ENCODE data around the gene OASL.

The OASL gene

DNA sequence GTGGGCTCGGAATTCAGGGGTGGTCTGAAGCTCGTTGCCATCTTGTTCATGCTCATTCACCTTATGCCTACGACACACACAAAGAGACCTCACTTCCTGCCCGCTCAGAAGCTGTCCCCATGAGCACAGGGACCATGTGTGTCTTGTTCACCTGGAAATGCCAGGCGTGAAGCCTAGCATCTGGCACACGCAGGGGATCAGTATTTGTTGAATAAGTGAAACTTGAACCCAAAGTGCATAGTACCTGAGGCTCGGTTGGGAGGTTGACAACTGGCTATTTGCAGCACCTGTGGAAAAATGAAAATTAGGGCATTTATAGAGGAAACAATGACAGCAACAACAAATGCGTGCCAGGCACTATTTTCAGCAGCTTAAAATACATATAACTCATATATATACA is 28.2 kb downstream of the OASL start:
- TF ChIP-seq CTCF (IDR thresholded peaks at IDR 0.05; ENCODE audit: extremely low read depth, insufficient read depth, missing control alignments) = no peak
- in situ Hi-C loops (cut with MboI; ENCODE audit: low pct_unique_long_range_greater_than_20kb, low sequenced_read_pairs, unreplicated experiment) = no loop called here
- no peak for DNase-seq (ENCODE audit: low spot score)

DNA sequence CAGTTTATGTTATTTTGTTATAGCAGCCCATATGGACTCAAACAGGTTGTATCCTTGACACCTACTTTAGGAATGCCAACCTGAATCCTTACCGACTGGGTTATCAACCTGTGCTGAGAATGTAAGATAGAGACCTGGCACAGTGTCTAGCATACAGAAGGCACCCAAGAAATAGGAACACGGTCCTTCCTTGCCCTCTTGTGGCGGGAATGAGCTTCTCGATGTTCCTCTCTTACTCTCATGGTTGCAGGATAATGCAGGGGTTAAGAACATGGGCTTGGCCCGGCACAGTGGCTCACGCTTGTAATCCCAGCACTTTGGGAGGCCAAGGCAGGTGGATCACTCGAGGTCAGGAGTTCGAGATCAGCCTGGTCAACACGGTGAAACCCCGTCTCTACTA is 29.3 kb downstream of the OASL start:
- no peak for DNase-seq (ENCODE audit: low spot score)
- in situ Hi-C loops (cut with MboI; ENCODE audit: low pct_unique_long_range_greater_than_20kb, low sequenced_read_pairs, unreplicated experiment) = loop anchor here (10.0 kb wide), 1 partner anchor 95 kb away; no protein-coding TSS in a partner anchor
- peak; percentile 2 for TF ChIP-seq CTCF (IDR thresholded peaks at IDR 0.05; ENCODE audit: extremely low read depth, insufficient read depth, missing control alignments)

DNA sequence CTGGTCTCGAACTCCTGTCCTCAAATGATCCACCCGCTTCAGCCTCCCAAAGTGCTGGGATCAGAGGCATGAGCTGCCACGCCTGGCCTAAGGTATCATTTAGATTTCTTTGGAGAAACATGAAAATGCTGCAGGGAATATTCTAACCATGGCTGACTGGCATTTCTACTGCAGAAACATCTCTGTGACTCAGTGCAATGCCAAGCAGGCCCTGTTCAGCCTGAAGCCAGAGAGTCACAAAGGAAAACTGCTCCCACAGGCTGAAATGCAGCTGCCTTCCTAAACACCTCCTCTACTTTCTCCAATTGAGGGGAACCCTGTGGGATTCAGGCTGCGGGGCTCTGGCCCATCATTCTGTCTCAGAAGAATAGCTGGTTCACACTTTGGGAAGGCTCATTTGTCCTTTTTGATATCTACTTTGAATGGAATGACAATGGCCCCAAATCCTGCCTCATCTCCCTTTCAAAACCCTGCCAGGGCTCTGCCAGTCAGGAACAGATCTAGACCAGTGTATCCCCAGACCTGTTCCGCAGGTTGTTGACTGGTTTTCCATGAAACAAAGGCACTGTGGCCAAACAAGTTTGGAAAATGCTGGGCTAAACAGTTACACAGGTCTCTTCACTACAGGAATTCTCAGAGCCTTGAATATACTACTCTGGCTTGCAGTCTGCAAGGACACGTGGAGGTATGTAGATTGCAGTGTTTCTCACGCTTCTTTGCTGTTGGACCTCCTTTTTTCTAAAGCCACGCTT is 30.5 kb downstream of the OASL start:
- DNase-seq (ENCODE audit: low spot score) = no peak
- in situ Hi-C loops (cut with MboI; ENCODE audit: low pct_unique_long_range_greater_than_20kb, low sequenced_read_pairs, unreplicated experiment) = loop anchor here (10.0 kb wide), 1 partner anchor 96 kb away; no protein-coding TSS in a partner anchor
- TF ChIP-seq CTCF (IDR thresholded peaks at IDR 0.05; ENCODE audit: extremely low read depth, insufficient read depth, missing control alignments) = no peak

DNA sequence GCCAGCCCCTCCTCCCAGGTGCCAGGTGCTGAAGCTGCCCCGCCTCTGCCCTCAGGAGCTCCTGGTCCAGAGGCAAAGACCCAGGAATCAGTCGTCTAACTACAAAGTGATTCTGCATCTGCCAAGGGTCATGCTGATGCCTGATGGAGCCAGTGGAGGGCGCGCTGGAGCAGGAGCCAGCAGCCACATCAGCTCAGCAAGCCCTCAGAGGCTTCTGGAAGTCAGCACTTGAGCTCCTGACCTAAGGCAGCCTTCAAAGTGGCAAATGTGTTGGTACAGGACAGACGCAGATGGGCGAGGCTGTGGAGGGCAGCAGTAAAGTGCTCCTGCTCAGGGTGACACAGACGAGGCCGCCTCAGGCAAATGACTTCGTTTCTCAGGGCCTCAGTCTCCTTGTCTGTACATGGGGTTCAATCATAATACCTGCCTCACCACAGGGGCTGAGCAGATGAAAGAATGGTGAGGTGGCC is 33.7 kb downstream of the OASL start:
- in situ Hi-C loops (cut with MboI; ENCODE audit: low pct_unique_long_range_greater_than_20kb, low sequenced_read_pairs, unreplicated experiment) = loop anchor here (10.0 kb wide), 1 partner anchor 99 kb away; no protein-coding TSS in a partner anchor
- peak; percentile 59 for DNase-seq (ENCODE audit: low spot score)
- peak; percentile 76 for TF ChIP-seq CTCF (IDR thresholded peaks at IDR 0.05; ENCODE audit: extremely low read depth, insufficient read depth, missing control alignments)

DNA sequence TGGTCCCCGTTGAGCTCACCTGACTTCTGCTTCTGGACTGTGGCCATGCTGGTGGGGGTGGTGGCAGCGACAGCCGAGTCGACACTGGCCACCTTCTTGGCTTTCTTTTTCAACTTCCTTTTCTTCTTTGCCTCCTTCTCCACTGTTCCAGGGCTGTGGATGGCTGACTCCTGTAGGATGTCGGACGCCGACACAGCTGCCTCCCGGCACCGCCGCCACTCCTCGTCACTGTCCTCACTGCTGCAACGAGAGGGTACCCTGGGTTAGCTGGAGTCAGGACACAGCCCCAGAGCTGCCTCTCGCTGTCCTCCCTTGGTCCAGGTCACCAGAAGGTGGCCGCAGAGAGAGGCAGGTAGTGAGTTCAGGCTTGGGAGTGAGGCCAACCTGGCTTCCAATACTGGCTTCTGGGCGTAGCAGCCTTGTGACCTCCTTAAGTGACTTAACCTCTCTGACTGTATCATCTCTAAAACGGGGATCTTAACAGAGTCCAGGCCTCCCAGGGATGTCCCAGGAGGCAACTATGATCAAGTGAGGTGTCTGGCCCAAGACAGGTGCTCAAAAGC is 34.7 kb downstream of the OASL start:
- TF ChIP-seq CTCF (IDR thresholded peaks at IDR 0.05; ENCODE audit: extremely low read depth, insufficient read depth, missing control alignments) = no peak
- no peak for DNase-seq (ENCODE audit: low spot score)
- in situ Hi-C loops (cut with MboI; ENCODE audit: low pct_unique_long_range_greater_than_20kb, low sequenced_read_pairs, unreplicated experiment) = loop anchor here (10.0 kb wide), 1 partner anchor 100 kb away; no protein-coding TSS in a partner anchor

- no peak for TF ChIP-seq CTCF (IDR thresholded peaks at IDR 0.05; ENCODE audit: extremely low read depth, insufficient read depth, missing control alignments)
- in situ Hi-C loops (cut with MboI; ENCODE audit: low pct_unique_long_range_greater_than_20kb, low sequenced_read_pairs, unreplicated experiment) = loop anchor here (10.0 kb wide), 1 partner anchor 101 kb away; no protein-coding TSS in a partner anchor
- DNase-seq (ENCODE audit: low spot score) = no peak
Measured at GRCh38 chr12:121003650-121004049, 35.4 kb downstream of the OASL start.

Measured in GM13977 (cell line).